Measurements from ENCODE around the gene L3MBTL3. TPM values are rescaled to one million over a fixed set of nuclear protein-coding genes. Genes with fewer than 3 reads are reported as not detected.

L3MBTL3 gene
- total RNA-seq, 1 experiment from 2014 or later: 5.2 TPM

DNA sequence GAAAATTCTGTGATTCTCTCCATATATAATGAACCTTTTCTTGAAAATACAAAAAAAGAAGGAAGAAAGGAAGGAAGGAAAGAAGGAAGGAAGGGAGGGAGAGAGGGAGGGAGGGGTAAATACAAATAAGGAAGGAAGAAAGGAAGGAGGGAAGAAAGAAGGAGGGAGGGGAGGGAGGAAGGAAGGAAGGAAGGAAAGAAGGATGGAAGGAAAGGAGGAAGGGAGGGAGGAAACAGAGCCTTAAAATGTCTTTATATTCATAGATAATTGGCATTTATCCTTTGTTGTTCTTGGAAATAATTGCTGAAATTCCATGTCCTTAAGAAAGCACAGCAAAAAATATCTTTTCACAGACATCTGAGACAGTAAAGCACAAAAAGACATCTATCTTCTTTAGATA, 164.1 kb downstream of the L3MBTL3 start:
- DNase-seq (ENCODE audit: low read depth): no peak

DNA sequence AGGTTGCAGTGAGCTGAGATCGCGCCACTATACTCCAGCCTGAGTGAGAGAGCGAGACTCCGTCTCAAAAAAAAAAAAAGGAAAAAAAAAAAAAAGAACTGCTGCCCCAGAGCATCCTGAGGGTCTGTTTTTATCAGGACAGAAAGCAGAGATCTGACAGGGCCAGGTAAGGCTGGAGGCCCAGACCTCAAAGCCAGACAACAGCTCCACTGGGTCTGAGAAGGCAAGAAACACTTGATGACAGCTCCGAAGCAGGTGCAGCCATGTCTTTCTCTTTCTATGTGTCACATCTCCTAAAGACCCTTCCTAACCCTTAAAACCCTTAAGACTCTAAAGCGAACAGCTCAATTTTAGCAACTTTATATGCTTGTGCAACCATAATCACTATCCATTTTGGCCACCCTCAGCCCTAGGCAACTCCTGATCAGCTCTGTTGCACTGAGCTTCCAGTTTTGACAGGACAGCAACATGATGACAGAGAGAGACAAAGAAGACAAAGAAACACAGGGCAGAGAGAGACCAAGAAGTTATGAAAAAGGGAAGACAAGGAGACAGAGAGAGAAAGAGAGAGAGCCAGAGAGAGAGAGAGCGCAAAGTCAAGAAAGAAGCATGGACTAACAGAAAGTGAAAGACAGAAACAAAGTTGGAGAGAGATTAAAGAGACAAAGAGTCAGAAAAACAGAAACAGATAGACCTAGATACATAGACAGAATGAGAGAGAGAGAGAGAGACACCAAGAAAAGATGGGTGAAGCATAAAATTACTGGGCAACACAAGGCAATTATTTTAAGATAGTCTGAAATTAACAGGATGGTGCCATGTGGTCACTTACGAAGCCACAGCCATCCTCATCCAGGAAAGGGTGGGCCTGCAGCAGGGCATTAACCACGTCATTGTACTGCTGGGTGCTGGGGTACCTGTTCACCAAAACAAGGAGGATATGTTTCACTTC, 165.2 kb downstream of the L3MBTL3 start:
- DNase-seq (ENCODE audit: low read depth): no peak

DNA sequence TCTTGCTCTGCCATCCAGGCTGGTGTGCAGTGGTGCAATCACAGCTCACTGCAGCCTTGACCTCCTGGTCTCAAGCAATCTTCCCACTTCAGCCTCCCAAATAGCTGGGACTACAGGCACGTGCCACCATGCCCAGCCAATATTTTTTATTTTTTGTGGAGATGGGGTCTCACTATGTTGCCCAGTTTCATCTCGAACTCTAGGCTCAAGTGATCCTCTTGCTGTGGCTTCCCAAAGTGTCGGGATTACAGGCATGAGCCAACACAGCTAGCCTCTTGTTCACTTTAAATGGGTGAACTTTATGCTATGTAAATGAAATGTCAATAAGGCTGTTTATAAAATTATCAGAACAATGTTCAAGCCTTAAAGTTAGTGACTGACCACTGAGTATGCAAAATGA, 167.3 kb downstream of the L3MBTL3 start:
- no peak for DNase-seq (ENCODE audit: low read depth)

DNA sequence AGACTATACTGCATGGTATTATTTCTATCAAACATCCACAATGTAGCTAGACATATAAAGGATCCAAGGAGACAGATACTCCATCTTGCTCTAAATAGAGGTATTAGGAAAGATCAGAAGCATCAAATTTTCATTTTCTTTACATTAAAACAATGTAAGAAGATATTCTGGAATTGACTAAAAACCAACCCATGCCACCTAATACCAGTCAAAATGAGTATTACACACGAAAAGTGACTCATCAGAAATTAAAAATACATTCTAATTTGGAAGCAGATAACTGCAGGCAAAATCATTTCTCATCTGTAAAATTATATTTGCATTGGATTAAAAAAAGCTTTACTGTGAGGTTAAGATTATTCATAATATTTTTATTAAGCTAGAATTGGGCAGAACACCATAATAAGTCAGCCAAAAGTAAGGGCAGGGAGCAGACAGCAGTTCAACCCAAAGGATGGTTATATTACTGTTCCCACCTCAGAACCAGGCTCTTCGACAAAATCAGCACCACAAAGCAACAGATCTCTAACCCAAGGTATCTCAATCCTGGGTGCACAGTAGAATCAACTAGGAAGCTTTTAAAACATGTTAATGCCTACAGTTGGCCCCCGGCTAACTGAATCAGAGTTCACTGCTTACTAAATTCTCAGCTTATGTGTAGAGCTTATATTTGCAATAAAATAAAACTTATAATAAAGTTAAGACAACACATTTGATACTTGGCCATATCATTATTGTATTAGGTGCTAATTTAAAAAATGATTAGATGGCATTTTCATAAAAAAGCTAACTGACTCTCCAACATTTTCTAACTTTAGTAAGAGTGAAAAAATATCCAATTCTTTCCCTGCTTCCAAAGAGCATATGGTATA, 169.2 kb downstream of the L3MBTL3 start:
- DNase-seq (ENCODE audit: low read depth): no peak

DNA sequence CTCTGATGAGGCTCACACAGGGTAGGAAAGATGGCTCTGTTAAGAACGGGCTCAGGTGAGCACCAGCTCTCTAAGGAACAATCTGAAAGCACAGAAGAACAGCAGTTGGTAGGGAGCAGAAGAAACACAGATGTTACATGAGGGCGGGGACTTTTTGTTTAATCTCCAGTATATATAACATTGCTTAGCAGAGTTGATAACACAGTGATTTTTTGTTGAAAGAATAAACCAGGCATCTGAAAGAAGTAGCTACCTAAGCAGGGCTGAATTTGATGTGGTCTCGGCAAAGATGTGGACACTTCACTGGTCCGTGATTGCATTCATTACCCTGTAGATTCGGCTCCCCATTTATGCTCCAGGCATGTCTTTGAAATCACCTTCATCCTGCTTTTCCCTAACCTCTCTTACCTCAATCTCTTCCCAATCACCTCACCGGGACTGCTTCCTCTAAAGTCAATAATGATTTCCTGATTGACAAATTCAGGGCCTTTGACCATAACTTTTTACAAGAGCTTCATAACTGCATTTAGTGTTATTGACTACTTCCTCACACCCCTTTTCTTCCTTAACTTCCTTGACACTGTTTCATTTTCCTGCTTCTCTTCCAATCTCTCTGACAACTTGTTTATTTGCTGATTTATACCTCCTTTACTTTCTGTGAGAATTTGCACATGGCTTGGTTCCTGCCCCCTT, 170.0 kb downstream of the L3MBTL3 start:
- DNase-seq (ENCODE audit: low read depth): no peak

DNA sequence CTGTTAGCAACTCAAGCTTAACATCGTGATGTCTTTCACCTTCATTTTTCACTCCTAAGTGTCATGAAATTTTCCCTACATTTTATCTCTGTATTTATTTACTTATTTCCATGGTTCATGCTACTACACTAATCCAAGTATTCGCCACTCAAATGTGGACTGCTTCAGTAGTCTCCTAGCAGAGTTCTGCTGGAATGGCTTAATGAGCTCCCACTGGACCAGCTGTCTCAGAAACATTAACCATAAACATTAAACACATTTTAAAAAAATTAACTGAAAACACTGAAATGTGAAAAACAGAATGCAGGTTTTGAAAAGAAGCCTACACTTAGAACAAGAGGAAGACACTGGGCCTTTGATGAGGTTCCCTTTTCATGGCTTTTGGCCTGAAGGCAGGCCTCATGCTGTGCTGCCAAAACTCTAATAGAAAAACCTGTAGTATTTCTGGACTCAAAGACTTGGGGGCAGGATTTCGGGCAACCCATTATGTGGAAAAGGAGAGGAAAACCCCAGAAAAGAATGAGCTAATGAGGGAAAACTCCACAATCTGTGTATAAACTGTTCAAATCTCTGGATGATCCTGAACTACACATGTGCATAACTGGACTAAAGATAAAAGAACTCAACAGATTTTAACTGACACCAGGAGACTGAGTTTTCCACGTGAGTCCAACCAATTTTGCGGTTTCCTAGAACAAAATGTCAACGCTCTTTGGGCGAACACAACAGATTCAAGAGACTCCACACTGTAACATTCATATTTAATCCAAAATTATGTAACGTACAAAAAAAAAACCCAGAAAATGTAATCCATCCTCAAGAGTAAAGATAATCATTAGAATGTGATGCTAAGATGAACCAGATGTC, 171.4 kb downstream of the L3MBTL3 start:
- DNase-seq (ENCODE audit: low read depth): no peak

Other genes with a start within 250 kb of the L3MBTL3 start
- gene TMEM244, start 157.3 kb upstream of the L3MBTL3 start, total RNA-seq (2014; rRNA removed; shearing (Covaris generic)): not detected in 2 replicates
- 3.8 and 5.0 TPM in 2 replicates for gene SAMD3, start 204.4 kb downstream of the L3MBTL3 start, total RNA-seq (2014; rRNA removed; shearing (Covaris generic))

All from HT1080 (cell line).